Skeletal muscle cell (primary cell): ENCODE results near the gene DPF3.

ENCODE experiments used
- DNase-seq: peaks from one replicate; pipeline ENCODE4 v3.0.0-alpha.2; 2010; ENCODE audit warnings: low read depth
- H3K4me3 ChIP-seq: 2 replicates; pipeline ENCODE4 v1.5.1; 2011; ENCODE audit warnings: low read depth, mild to moderate bottlenecking, control low read depth, low read length, moderate library complexity

The DPF3 gene

GRCh38 chr14:72599579-72600470 is 294.1 kb downstream of the DPF3 start:
- no peak overlapping the region for H3K4me3 ChIP-seq
- DNase-seq: no peak

- no peak for DNase-seq
Measured at GRCh38 chr14:72598306-72598705, 295.6 kb downstream of the DPF3 start.

GRCh38 chr14:72597252-72598233 is 296.4 kb downstream of the DPF3 start:
- H3K4me3 ChIP-seq: no peak overlapping the region
- DNase-seq: no peak

More at GRCh38 chr14:72598306-72598705, 295.6 kb downstream of the DPF3 start:
- H3K4me3 ChIP-seq: no peak overlapping the region

- H3K4me3 ChIP-seq: no peak overlapping the region
- DNase-seq: no peak
Measured at GRCh38 chr14:72595152-72595862, 298.6 kb downstream of the DPF3 start.

GRCh38 chr14:72594099-72594901 is 299.6 kb downstream of the DPF3 start:
- no peak overlapping the region for H3K4me3 ChIP-seq
- no peak for DNase-seq

GRCh38 chr14:72591391-72591790 is 302.5 kb downstream of the DPF3 start:
- no peak for DNase-seq
- H3K4me3 ChIP-seq: no peak overlapping the region

GRCh38 chr14:72590577-72590976 is 303.3 kb downstream of the DPF3 start:
- no peak for DNase-seq
- no peak overlapping the region for H3K4me3 ChIP-seq

- H3K4me3 ChIP-seq: no peak overlapping the region
- no peak for DNase-seq
Measured at GRCh38 chr14:72589652-72590051, 304.2 kb downstream of the DPF3 start.

- no peak overlapping the region for H3K4me3 ChIP-seq
- no peak for DNase-seq
Measured at GRCh38 chr14:72588521-72588920, 305.4 kb downstream of the DPF3 start.

GRCh38 chr14:72583316-72584272 is 310.3 kb downstream of the DPF3 start:
- no peak overlapping the region for H3K4me3 ChIP-seq
- DNase-seq: no peak

- DNase-seq: no peak
- no peak overlapping the region for H3K4me3 ChIP-seq
Measured at GRCh38 chr14:72582582-72582981, 311.3 kb downstream of the DPF3 start.

- no peak overlapping the region for H3K4me3 ChIP-seq
- no peak for DNase-seq
Measured at GRCh38 chr14:72578514-72578913, 315.4 kb downstream of the DPF3 start.

GRCh38 chr14:72577521-72577920 is 316.4 kb downstream of the DPF3 start:
- no peak for DNase-seq
- no peak overlapping the region for H3K4me3 ChIP-seq

GRCh38 chr14:72576258-72576657 is 317.6 kb downstream of the DPF3 start:
- DNase-seq: no peak
- no peak overlapping the region for H3K4me3 ChIP-seq

- no peak overlapping the region for H3K4me3 ChIP-seq
- DNase-seq: no peak
Measured at GRCh38 chr14:72574715-72575114, 319.2 kb downstream of the DPF3 start.

- H3K4me3 ChIP-seq: no peak overlapping the region
- no peak for DNase-seq
Measured at GRCh38 chr14:72573725-72574417, 320.0 kb downstream of the DPF3 start.
